ENCODE measurements around the gene CIROP.

Gene CIROP

DNA sequence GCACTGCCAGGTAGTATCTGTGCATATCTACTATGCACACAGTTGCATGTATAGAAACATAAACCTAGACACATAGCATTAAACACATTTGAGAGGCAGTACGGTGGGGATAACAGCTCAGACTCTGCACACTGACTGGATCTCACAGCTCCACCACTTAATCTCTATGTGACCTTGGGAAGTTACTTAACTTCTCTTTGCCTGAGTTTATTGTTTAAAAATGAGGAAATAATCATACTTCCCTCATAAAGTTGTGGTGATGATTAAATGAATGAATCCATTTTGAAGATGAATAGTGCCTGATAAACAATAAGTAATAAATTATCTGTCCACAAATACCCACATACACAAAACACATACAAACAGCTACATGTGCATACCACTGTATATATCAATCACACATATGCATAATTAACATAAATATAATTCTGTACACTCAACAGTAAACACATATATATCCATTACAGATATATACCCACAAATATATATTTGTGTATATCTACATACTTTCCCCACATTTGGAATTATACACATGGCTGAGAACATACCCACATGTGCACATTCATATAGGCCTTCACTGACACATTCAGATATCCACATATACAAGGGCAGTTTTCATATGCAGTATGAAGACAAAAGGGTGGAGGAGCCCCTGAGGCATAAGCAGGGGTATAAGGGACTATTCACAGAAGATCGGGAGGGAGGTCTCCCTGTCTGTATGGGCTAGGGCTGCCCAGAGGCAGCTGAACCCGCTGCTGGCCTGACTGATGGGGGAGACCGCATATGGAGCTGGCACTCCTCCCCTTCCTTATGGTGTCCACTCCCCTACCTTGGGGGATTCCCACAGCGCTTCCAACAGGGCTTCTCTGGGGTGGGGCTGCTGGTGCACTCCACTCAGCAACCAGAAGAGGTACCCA is 53.4 kb downstream of the CIROP start:
- no peak for DNase-seq (ENCODE audit: low read depth, low spot score)
- ChIA-PET POLR2A (no interaction called here), CTCF (interaction anchor here (0.9 to 31.7 kb wide), 9 partner anchors 9 to 494 kb away, joined by 3 to 1423 read pairs (median 8); partner anchors contain the start of genes AJUBA and PSMB11)
- TF ChIP-seq CTCF (IDR thresholded peaks at IDR 0.05; ENCODE audit: insufficient read depth, low read length, missing control alignments), result no peak
- H3K4me3 ChIP-seq (ENCODE audit: low read depth, low read length), result no peak overlapping the region

Measured in AG04449 (cell line).